Upper lobe of right lung (tissue), 1 donor: ENCODE measurements around the gene CDC42EP3. TPM values are rescaled to one million over a fixed set of nuclear protein-coding genes. Genes with fewer than 3 reads are reported as not detected.

ENCODE experiments used
- ATAC-seq: fragments of 200-7000 bp; cut with Tn5 transposase; one replicate; pipeline ENCODE4 v1.9.1; 2020; ENCODE audit warnings: mild to moderate bottlenecking, moderate library complexity
- DNase-seq: peaks from one replicate; pipeline ENCODE4 v3.0.0-alpha.2; 2020
- H3K27ac ChIP-seq: fragments of 200-600 bp; one replicate; pipeline ENCODE4 v1.8.0; 2022
- H3K27me3 ChIP-seq: fragments of 200-600 bp; one replicate; pipeline ENCODE4 v1.8.0; 2022; ENCODE audit warnings: mild to moderate bottlenecking
- H3K36me3 ChIP-seq: fragments of 200-600 bp; one replicate; pipeline ENCODE4 v1.8.0; 2022
- H3K4me1 ChIP-seq: fragments of 200-600 bp; one replicate; pipeline ENCODE4 v1.8.0; 2022
- H3K4me3 ChIP-seq: fragments of 200-600 bp; one replicate; pipeline ENCODE4 v1.8.0; 2022; ENCODE audit warnings: mild to moderate bottlenecking
- H3K9me3 ChIP-seq: fragments of 200-600 bp; one replicate; pipeline ENCODE4 v1.8.0; 2022
- intact Hi-C: fragments of 100-400 bp; cut with DNase I; formaldehyde crosslinking; loops from one replicate; pipeline ENCODE4 v1.11.0; 2022
- total RNA-seq: library from RNA; stranded (reverse); fragmentation: NEBNext Ultra II Directional; extraction: Animal tissue kit (Norgen Biotek cat#: 25700); gene quantifications from one replicate; pipeline ENCODE4 v1.2.1, GENCODE V29; 2021
- TF ChIP-seq, protein P1 (sequence below): fragments of 200-600 bp; IDR thresholded peaks from one replicate; pipeline ENCODE4 v1.8.0; 2022; ENCODE audit warnings: antibody characterized with exemption
- donor health status: DM: no; HTN: yes; CAD: no; lungs with severe emphysema.

The CDC42EP3 gene
- total RNA-seq, 1 donor from 2014 or later: 71.1 TPM

DNA sequence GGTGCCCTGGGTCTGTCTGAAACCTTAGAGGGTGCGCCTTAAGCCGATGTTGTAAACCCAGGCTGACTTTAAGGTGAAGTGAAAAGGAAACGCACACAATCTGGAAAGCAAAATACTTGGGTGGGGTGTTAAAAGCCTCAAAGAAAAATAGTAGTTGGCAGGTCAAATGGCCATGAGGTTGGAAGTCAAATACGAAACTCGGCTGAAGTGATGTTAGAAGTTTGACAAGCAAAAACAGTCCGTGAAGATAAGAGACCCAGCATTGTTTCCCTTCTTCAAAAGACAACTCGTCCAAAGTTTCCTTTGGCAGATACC, 1.4 kb upstream of the CDC42EP3 start:
- H3K4me3 ChIP-seq: peak overlapping the region; percentile 99
- H3K4me1 ChIP-seq: peaks cover 15% of the 10 kb centered on the region
- H3K9me3 ChIP-seq: no peaks in the 10 kb centered on the region
- TF ChIP-seq, protein P1, sequence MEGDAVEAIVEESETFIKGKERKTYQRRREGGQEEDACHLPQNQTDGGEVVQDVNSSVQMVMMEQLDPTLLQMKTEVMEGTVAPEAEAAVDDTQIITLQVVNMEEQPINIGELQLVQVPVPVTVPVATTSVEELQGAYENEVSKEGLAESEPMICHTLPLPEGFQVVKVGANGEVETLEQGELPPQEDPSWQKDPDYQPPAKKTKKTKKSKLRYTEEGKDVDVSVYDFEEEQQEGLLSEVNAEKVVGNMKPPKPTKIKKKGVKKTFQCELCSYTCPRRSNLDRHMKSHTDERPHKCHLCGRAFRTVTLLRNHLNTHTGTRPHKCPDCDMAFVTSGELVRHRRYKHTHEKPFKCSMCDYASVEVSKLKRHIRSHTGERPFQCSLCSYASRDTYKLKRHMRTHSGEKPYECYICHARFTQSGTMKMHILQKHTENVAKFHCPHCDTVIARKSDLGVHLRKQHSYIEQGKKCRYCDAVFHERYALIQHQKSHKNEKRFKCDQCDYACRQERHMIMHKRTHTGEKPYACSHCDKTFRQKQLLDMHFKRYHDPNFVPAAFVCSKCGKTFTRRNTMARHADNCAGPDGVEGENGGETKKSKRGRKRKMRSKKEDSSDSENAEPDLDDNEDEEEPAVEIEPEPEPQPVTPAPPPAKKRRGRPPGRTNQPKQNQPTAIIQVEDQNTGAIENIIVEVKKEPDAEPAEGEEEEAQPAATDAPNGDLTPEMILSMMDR: no peak
- DNase-seq: no peak
- intact Hi-C loops: no loop called here
- no peaks in the 10 kb centered on the region for H3K36me3 ChIP-seq
- no peak for ATAC-seq
- H3K27ac ChIP-seq: peak overlapping the region; percentile 96
- H3K27me3 ChIP-seq: no peaks in the 10 kb centered on the region

DNA sequence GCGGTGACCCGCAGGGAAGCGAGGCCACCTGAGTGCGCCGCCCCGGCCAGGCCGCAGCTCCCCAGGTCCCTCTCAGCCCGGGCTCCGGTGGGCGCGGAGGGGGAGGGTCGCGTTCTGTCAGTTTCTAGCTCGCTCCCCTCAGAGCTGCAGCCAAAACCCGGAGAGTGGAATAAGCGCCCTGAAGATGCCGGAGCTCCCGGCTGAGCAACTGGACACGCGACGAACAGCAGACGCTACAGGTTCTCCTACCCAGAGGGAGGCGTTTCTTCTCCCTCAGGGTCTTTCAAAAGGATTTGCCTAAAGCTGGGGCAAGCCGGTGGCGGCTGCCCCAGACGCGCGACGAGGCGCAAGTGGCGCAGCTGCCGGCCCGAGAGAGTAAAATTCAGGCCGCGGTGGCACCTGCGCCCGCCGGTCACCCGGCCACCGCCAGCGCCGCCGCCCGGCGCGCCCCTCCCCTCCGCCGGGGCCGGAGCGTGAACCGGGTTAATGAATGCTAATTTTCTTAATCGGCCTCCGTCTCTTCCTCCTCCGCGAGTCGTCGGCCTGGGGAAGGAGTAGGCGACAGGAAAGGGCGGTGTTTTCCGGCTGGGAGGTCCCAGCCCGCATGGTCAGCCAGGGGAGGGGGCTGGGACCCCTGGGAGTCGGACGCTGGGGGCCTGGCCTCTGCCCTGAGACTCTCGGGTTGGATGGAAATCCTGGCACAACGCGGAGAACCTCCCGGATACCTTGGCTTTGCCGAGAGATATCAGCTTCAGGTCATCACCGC, 845 bp upstream of the CDC42EP3 start:
- H3K4me1 ChIP-seq: peaks cover 20% of the 10 kb centered on the region
- TF ChIP-seq, protein P1: no peak
- H3K9me3 ChIP-seq: no peaks in the 10 kb centered on the region
- H3K27me3 ChIP-seq: no peaks in the 10 kb centered on the region
- H3K36me3 ChIP-seq: no peaks in the 10 kb centered on the region
- DNase-seq: peak; percentile 90
- H3K4me3 ChIP-seq: peak overlapping the region; percentile 99
- ATAC-seq: peak; percentile 81
- peak overlapping the region; percentile 96 for H3K27ac ChIP-seq
- intact Hi-C loops: no loop called here

DNA sequence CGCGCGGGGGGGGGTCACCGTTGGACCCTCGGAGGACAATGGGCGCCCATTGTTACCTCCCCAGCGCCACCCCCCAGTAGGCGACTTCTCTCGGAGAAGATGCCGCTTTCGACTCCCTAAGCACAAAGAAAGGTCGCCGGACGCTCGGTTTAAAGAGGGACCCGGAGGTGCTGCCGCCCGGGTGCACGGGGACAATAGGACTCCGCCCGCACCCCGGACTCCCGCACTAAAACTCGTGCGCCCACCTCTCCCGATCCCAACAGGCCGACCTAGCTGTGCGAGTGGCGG, 318 bp upstream of the CDC42EP3 start:
- intact Hi-C loops: no loop called here
- no peaks in the 10 kb centered on the region for H3K27me3 ChIP-seq
- DNase-seq (no peak), ATAC-seq (no peak)
- H3K9me3 ChIP-seq: no peaks in the 10 kb centered on the region
- peak overlapping the region; percentile 99 for H3K4me3 ChIP-seq
- H3K27ac ChIP-seq: peak overlapping the region; percentile 96
- H3K4me1 ChIP-seq: peaks cover 26% of the 10 kb centered on the region
- peaks cover 5% of the 10 kb centered on the region for H3K36me3 ChIP-seq
- TF ChIP-seq, protein P1: no peak

DNA sequence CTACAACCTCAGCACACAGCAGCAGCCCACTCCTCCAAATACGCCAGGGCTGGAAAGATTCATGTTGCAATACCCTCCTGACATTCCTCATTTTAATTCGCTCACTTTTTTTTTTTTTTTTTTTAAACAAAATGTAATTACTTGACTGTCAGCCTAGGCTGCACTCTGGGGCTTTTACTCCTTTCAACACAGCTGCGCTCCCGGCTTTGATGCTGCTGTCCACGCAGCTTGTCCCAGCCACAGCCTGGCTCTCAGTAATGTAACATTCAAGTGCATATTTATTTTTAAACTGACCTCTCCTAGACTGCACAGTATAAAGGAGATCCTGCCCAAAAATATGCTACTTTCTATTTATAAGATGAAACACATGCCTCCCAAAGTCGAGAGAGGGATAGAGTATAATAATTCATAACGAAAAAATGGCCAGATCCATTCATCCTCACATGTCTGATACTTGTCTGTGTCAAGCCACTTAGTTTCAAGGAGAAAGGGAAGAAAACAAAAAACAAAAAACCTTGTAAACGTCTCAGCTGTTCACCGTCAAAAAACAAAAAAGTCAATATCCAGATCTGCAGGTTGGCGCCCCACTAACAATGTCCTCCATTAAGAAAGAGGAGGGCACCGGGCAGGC, 949 bp downstream of the CDC42EP3 start:
- Histone ChIP-seq H3K36me3 (peaks cover 9% of the 10 kb centered on the region), H3K4me1 (peaks cover 38% of the 10 kb centered on the region), H3K27me3 (no peaks in the 10 kb centered on the region), H3K4me3 (peak overlapping the region; percentile 99), H3K9me3 (no peaks in the 10 kb centered on the region), H3K27ac (peak overlapping the region; percentile 96)
- TF ChIP-seq, protein P1: no peak
- intact Hi-C loops: no loop called here
- ATAC-seq (no peak), DNase-seq (no peak)

DNA sequence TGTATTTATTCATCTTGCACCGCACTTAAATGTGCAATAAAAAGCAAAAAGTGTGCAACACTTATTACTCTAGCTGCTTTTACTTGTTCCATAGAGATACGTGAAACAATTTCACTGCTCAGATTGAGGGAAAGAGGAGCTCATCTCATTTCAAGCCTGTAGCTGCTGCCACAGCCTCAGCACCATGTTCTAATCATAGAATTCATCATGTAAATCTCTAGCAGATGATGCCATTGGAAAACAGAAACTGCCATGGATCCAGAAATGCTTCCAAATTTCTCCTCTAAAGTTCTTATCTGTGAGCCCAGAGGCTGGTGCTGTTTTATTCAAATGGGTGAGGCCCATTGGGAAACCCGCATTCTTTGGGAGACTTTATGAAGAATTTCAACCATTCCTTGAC, 2.0 kb downstream of the CDC42EP3 start:
- H3K36me3 ChIP-seq: peaks cover 9% of the 10 kb centered on the region
- H3K4me3 ChIP-seq: peak overlapping the region; percentile 99
- TF ChIP-seq, protein P1: no peak
- peaks cover 49% of the 10 kb centered on the region for H3K4me1 ChIP-seq
- no peak overlapping the region for H3K27ac ChIP-seq
- no peaks in the 10 kb centered on the region for H3K9me3 ChIP-seq
- H3K27me3 ChIP-seq: no peaks in the 10 kb centered on the region
- DNase-seq (no peak), ATAC-seq (no peak)
- intact Hi-C loops: no loop called here
